NCI-H345 treated with DMSO at 0.1 percent for 48 hours (cell line): ENCODE results near the gene DHX16.

Experiments
- DNase-seq: peaks from one replicate; lab custom pipeline; 2025; ENCODE audit not compliant: unreplicated experiment; lab: John Stamatoyannopoulos, UW

Gene DHX16

DNA sequence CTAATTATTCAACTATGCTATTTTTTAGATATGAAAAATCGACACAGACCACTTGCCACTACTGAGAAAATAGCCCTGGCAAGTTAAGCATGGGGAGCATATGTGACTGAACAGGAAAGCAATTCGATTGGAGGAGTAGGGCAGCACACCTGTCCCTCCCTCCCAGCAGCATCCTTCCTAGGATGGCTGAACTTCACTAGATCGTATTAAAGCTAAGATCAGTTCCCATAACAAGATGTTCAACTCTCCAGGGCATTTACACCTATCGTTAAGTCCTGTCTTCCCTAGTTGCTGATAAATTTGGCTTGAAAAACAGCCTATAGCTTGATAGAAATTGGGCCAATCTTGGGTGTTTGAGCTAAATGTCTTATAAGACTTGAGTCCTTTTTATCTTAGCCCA is 62.7 kb downstream of the DHX16 start:
- DNase-seq, result no peak

- no peak for DNase-seq
Measured at GRCh38 chr6:30603961-30604360, 68.8 kb downstream of the DHX16 start.
